Fibroblast of villous mesenchyme (primary cell): ENCODE measurements around the gene CXCL9. TPM values are rescaled to one million over a fixed set of nuclear protein-coding genes. Genes with fewer than 3 reads are reported as not detected.
"Not testable (repeated sequence)": the region's sequence is repeated elsewhere in the genome, so short reads cannot be mapped to it uniquely, and the experiment has no call there.

Experiments
- DNase-seq: peaks from one replicate; pipeline ENCODE4 v3.0.0-alpha.2; 2010; ENCODE audit warnings: low read depth
- H3K4me3 ChIP-seq: 2 replicates; pipeline ENCODE4 v1.5.1; 2011; ENCODE audit warnings: low read depth, mild to moderate bottlenecking, low read length
- total RNA-seq: library from RNA; depleted of rRNA; stranded (reverse); fragments of >200 nt; gene quantifications from 2 replicates; pipeline ENCODE4 v1.2.3, GENCODE V29; 2012
- TF ChIP-seq, protein P1 (sequence below): IDR thresholded peaks from 2 replicates; pipeline ENCODE4 v1.5.1; 2012; ENCODE audit warnings: low read depth, mild to moderate bottlenecking, low read length; ENCODE audit not compliant: insufficient read depth

The CXCL9 gene
- total RNA-seq, 1 donor = not detected

DNA sequence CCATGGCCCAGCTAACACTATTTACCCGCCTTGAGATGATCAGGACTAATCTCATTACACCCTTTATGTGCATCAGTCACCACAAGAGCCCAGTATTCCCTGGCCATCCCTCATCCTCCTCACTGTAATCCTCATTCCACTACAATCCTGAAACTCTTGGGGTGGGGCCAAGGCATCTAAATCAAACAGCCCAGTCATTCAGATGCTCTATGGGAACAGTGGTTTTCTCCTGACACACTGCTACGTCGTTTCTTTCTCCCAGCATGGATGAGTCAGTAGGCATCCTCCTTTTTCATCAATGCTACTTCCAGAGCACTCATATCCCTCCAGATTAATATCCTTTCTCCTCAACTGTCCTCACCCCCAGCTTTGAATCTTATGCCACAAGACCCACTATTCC, 22.2 kb downstream of the CXCL9 start:
- TF ChIP-seq, protein P1, sequence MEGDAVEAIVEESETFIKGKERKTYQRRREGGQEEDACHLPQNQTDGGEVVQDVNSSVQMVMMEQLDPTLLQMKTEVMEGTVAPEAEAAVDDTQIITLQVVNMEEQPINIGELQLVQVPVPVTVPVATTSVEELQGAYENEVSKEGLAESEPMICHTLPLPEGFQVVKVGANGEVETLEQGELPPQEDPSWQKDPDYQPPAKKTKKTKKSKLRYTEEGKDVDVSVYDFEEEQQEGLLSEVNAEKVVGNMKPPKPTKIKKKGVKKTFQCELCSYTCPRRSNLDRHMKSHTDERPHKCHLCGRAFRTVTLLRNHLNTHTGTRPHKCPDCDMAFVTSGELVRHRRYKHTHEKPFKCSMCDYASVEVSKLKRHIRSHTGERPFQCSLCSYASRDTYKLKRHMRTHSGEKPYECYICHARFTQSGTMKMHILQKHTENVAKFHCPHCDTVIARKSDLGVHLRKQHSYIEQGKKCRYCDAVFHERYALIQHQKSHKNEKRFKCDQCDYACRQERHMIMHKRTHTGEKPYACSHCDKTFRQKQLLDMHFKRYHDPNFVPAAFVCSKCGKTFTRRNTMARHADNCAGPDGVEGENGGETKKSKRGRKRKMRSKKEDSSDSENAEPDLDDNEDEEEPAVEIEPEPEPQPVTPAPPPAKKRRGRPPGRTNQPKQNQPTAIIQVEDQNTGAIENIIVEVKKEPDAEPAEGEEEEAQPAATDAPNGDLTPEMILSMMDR = no peak
- DNase-seq = peak; percentile 68
- no peak overlapping the region for H3K4me3 ChIP-seq

DNA sequence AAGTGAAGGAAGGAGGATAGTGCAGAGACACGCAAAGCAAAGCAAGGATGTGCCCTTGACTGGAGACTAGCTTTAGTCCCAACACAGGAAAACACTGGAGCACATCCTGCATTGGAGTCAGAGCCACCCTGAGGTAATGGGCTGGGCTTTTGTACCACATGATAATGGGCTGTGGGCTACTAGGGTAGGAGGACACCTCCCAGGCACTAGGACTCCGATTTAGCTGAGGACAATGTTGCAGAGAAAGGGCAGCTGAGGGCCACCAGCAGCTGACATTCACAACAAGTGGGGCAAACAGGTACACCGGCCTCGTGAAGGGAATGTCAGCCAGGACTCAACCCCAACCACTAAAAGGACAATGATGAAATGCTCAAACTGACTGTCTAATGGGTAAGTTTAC, 26.7 kb downstream of the CXCL9 start:
- no peak for DNase-seq
- no peak overlapping the region for H3K4me3 ChIP-seq
- TF ChIP-seq, protein P1 = no peak

DNA sequence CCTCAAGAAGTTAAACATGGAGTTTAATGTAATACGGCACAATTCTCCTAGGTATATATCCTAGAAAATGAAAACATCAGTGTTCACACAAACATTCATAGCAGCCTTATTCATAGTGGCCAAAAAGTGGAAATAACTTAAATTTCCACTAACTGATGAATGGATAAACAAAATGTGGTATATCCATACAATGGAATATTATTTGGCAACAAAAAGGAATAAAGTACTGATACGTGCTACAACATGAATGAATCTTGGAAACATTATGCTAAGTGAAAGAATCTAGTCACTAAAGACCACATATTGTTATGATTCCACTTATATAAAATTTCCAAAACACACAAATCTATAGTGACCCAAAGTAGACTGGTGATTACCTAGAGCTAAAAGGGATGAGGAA, 31.1 kb downstream of the CXCL9 start:
- TF ChIP-seq, protein P1 = no peak
- H3K4me3 ChIP-seq = no peak overlapping the region
- DNase-seq = no peak

DNA sequence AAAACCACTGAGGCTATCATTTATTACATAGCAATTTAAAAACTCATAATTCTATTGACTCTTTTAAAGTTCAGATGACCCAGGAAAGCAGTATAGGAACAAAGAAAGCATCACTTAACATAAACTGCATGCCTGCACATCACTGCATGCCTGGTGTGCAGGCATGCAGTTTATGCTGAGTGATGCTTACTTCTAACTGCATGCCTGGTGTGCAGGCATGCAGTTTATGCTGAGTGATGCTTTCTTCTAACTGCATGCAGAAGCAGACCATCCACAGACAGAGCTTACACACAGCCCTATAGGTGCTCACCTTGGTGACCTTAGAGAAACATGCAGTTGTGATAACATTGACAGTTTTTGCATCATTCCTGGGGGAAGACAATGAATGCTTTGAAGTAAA, 33.5 kb downstream of the CXCL9 start:
- no peak overlapping the region for H3K4me3 ChIP-seq
- TF ChIP-seq, protein P1 = no peak
- DNase-seq = no peak

DNA sequence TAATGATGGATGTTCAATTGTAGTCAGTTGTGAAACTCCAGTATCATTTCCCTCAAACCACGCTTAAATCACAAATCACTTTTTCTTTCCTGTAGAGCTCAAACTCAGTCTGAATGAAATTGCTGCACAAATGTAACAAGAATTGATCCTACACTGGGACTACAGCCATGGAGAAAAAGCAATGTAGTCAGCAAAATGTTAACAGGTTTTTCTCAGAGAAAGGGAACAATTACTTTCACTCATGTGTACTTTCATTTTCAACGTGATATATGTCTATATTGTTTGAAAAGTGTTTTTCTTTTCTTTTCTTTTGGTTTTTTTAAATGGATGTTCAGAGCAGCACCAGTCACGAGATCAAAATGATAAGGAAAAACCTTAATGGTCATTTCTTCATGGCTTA, 39.2 kb downstream of the CXCL9 start:
- no peak overlapping the region for H3K4me3 ChIP-seq
- DNase-seq = no peak
- TF ChIP-seq, protein P1 = no peak

DNA sequence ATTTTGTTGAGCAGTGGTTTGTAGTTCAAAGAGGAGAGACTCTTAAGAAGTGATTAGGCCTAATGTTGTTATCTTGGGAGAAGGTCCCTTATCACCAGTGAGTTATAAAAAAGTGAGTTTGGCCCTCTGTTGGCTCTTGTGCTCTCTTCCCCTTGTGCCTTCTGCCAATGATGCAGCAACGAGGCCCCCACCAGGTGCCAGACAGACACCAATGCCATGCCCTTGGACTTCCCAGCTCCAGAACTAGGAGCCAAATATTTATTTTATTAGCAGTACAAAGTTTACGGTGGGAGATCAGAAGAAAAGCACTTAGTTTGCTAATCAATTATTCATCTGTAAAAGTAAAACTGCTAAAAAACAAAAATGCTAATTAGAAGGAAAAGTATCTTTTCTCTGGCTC, 43.8 kb downstream of the CXCL9 start:
- DNase-seq = no peak
- TF ChIP-seq, protein P1 = no peak
- no peak overlapping the region for H3K4me3 ChIP-seq

DNA sequence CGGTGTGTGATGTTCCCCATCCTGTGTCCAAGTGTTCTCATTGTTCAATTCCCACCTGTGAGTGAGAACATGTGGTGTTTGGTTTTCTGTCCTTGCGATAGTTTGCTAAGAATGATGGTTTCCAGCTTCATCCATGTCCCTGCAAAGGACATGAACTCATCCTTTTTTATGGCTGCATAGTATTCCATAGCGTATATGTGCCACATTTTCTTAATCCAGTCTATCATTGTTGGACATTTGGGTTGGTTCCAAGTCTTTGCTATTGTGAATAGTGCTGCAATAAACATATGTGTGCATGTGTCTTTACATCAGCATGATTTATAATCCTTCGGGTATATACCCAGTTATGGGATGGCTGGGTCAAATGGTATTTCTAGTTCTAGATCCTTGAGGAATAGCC, 45.2 kb downstream of the CXCL9 start:
- not testable (repeated sequence) for DNase-seq, H3K4me3 ChIP-seq

DNA sequence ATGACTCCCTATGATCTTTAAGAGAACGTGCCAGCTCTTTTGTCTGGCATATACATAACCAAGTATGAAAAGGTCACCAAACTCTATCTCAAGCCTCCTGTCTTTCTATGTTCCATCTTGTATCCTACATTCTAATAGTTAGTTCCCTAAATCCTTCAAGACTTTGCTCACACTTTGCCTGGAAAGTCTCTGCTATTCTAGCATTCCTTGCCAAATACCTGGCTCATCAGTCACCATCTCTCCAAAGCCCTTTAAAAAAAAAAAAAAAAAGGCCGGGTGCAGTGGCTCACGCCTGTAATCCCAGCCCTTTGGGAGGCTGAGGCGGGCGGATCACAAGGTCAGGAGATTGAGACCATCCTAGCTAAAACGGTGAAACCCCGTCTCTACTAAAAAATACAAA, 48.8 kb downstream of the CXCL9 start:
- not testable (repeated sequence) for DNase-seq, H3K4me3 ChIP-seq

DNA sequence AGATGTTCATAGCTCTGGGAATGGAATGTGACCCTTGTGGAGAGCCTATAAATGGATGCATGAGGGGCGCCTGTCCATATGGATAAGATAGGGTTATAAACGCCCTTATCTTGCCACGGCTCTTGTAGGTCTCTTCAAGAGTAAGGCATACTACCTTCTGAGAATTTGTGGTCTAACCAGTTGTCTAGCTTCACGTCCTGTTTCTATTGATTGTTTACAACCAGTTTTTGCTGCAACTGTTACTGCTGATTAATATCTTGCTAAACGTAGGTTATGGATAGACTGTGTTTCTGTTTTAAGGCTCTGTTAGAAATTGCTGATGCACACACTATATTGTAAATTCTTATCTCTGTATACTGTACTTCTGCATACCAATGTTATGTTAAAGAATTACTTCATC, 52.5 kb downstream of the CXCL9 start:
- peak; percentile 23 for DNase-seq
- not testable (repeated sequence) for H3K4me3 ChIP-seq
